Activated CD4-positive, alpha-beta T cell treated with anti-CD3 and anti-CD28 coated beads for 36 hours (primary cell): Measurements from ENCODE around the gene WFDC1. TPM values are rescaled to one million over a fixed set of nuclear protein-coding genes. Genes with fewer than 3 reads are reported as not detected.
"Not testable (repeated sequence)": the region's sequence is repeated elsewhere in the genome, so short reads cannot be mapped to it uniquely, and the experiment has no call there.

ENCODE experiments used
- ATAC-seq: fragments of 200-7000 bp; cut with Tn5 transposase; one replicate; pipeline ENCODE4 v1.10.0; 2021; ENCODE audit warnings: mild to moderate bottlenecking, moderate library complexity
- CTCF ChIA-PET: fragments of 350-600 bp; sonication (Branson Sonifier 250); formaldehyde crosslinking; loops from one replicate; lab custom pipeline; 2021; ENCODE audit warnings: antibody characterized with exemption; lab: Charles Lee
- POLR2A ChIA-PET: fragments of 350-600 bp; sonication (Branson Sonifier 250); formaldehyde crosslinking; loops from one replicate; lab custom pipeline; 2021; ENCODE audit warnings: antibody characterized with exemption, inconsistent platforms; lab: Charles Lee
- DNase-seq: peaks from one replicate; pipeline ENCODE4 v3.0.0-alpha.2; 2020
- H3K27ac Mint-ChIP-seq: one replicate; pipeline ENCODE4 v1.8.0; 2021; ENCODE audit warnings: mixed read lengths
- H3K27me3 Mint-ChIP-seq: one replicate; pipeline ENCODE4 v1.8.0; 2021; ENCODE audit warnings: mixed read lengths
- H3K36me3 Mint-ChIP-seq: one replicate; pipeline ENCODE4 v1.8.0; 2021; ENCODE audit warnings: low read depth, mixed read lengths
- H3K4me1 Mint-ChIP-seq: one replicate; pipeline ENCODE4 v1.8.0; 2021; ENCODE audit warnings: mixed read lengths
- H3K4me3 Mint-ChIP-seq: one replicate; pipeline ENCODE4 v1.8.0; 2021; ENCODE audit warnings: mild to moderate bottlenecking, moderate library complexity, mixed read lengths
- H3K9me3 Mint-ChIP-seq: one replicate; pipeline ENCODE4 v1.8.0; 2021; ENCODE audit warnings: low read depth, mixed read lengths
- intact Hi-C, 2 experiments: fragments of 100-400 bp; cut with DNase I in 1 of 2; cut with micrococcal nuclease in 1 of 2; formaldehyde crosslinking; loops; one replicate each; pipeline versions ENCODE4 v1.14.2 to v1.15.1; 2022 to 2024; cut with DNase I, micrococcal nuclease
- total RNA-seq, 2 experiments: library from RNA; stranded (reverse); gene quantifications; one replicate each; pipeline ENCODE4 v1.2.3, GENCODE V29; 2021

The WFDC1 gene
- total RNA-seq, 2 experiments from 2014 or later, result not detected

DNA sequence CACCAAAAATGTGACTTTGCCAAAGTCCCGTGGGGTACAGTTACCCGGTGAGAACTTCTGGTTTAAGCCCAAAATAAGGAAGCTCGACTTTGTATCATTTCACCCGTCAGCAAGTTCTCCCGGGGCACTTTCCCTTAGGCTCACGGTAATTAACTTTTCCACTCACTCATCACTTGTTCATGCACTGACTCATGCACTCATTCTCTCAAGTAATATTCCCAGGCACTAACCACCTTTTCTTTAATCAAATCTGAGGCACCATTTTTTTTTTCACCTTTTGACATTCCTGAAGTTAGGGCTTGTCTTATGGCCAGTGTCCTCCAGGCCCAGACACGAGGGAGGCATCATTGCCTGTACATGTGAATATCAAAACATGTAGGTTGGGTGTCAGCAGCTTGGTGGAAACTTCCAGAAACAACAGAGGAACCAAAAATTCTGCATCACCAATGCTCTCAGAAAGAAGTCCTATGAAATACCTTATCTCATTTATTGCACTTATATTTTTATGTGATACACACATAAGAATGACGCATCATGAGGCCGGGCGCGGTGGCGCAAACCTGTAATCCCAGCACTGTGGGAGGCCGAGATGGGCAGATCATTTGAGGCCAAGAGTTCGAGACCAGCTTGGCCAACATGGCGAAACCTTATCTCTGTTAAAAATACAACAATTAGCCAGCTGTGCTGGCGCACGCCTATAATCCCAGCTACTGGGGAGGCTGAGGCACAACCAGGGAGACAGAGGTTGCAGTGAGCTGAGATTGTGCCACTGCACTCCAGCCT lies 37.5 kb downstream of the WFDC1 start:
- Mint-ChIP-seq H3K36me3 (no peaks in the 10 kb centered on the region), H3K9me3 (peaks cover 11% of the 10 kb centered on the region), H3K4me1 (no peaks in the 10 kb centered on the region), H3K27ac (no peak overlapping the region), H3K4me3 (no peak overlapping the region), H3K27me3 (peaks cover 5% of the 10 kb centered on the region)
- DNase-seq (no peak), ATAC-seq (no peak)
- ChIA-PET POLR2A (no interaction called here), CTCF (interaction anchor here (0.7 kb wide), 1 partner anchor 43 kb away, joined by 3 read pairs; no protein-coding TSS in a partner anchor)
- intact Hi-C loops, result no loop called here

DNA sequence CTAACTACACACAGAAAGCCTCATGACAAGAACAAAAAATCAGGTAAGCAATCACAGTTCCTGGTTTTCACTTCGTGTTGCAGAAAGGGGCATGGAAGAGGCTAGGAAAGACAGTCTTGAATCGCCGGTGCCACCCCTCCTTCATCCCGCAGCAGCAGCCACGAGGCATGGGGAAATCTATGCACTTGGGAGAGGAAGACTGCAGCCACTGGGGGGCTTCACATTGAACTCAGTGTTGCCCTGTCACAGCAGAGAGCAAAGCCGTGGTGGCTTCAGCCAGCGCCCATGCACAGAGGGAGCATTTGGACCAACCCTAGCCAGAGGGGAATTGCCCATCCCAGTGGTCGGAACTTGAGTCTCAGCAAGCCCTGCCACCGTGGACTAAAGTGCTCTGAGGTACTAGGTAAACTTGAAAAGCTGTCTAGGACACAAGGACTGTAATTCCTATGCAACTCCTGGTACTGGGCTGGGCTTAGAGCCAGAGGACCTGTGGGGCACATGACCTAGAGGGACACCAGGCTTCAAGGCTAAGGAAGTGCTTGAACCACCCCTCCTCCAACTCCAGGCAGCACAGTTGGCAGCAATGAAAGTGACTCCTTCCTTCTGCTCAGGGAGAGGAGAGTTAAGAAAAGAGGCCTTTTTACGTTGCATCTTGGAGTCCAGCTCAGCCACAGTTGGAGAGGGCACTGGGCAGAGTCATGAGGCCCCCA lies 38.5 kb downstream of the WFDC1 start:
- DNase-seq (no peak), ATAC-seq (no peak)
- Mint-ChIP-seq H3K36me3 (no peaks in the 10 kb centered on the region), H3K4me3 (no peak overlapping the region), H3K9me3 (peaks cover 14% of the 10 kb centered on the region), H3K4me1 (no peaks in the 10 kb centered on the region), H3K27ac (no peak overlapping the region), H3K27me3 (peaks cover 5% of the 10 kb centered on the region)
- intact Hi-C loops, result no loop called here
- ChIA-PET CTCF (no interaction called here), POLR2A (no interaction called here)

DNA sequence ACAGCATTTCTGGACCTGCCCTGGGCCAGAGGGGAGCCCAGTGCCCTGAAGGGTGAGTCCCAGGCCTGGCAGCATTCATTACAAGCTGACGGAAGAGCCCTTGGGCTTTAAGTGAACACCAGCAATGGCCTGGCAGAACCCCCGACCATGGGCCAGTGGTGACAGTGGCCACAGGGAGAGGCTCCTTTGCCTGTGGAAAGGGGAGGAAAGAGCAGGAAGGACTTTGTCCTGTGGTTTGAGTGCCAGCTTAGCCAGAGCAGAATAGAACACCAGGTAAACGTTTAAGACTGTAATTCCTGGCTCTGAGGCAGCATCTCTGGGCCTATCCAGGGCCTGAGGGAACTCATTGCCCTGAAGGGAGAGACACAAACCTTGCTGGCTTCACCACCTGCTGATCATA lies 39.4 kb downstream of the WFDC1 start:
- POLR2A ChIA-PET, result no interaction called here
- DNase-seq (no peak), ATAC-seq (no peak)
- Mint-ChIP-seq H3K27me3 (peaks cover 5% of the 10 kb centered on the region), H3K27ac (no peak overlapping the region), H3K9me3 (peaks cover 14% of the 10 kb centered on the region), H3K36me3 (no peaks in the 10 kb centered on the region), H3K4me1 (no peaks in the 10 kb centered on the region), H3K4me3 (no peak overlapping the region)
- CTCF ChIA-PET, result no interaction called here
- intact Hi-C loops, result no loop called here

DNA sequence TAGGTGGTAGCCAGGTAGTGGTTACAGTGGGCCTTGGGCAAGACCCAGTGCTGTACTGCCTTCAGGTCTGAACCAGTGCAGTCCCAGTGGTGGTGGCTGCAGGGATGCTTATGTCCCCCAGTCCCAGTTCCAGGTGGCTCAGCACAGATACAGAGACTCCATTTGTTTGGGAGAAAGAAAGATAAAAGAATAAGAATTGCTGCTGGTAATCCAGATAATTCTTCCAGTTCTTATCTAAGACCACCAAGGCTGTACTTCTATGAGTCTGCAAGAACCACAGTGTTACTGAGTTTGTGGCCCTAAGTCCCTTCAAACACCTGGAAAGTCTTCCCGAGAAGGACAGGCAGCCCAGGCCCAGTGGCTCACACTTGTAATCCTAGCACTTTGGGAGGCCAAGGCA lies 39.8 kb downstream of the WFDC1 start:
- ChIA-PET CTCF (no interaction called here), POLR2A (no interaction called here)
- ATAC-seq (no peak), DNase-seq (no peak)
- intact Hi-C loops, result no loop called here
- Mint-ChIP-seq H3K9me3 (peaks cover 14% of the 10 kb centered on the region), H3K36me3 (no peaks in the 10 kb centered on the region), H3K4me3 (no peak overlapping the region), H3K4me1 (no peaks in the 10 kb centered on the region), H3K27ac (no peak overlapping the region), H3K27me3 (peaks cover 5% of the 10 kb centered on the region)

DNA sequence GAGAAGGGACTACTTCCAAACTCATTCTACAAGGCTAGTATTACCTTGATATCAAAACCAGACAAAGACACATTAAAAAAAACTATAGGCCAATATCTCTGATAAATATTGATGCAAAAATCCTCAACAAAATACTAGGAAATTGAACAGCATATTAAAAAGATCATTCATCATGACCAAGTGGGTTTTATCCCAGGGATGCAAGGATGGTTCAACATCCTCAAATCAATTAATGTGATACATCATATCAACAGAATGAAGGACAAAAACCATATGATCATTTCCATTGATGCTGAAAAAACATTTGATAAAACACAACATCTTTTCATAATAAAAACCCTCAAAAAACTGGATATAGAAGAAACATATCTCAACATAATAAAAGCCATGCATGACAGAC lies 42.6 kb downstream of the WFDC1 start:
- H3K27ac Mint-ChIP-seq, DNase-seq, H3K4me3 Mint-ChIP-seq, ATAC-seq, intact Hi-C loops, H3K27me3 Mint-ChIP-seq, H3K4me1 Mint-ChIP-seq, H3K36me3 Mint-ChIP-seq, CTCF ChIA-PET, POLR2A ChIA-PET: not testable (repeated sequence)
- H3K9me3 Mint-ChIP-seq, result peaks cover 14% of the 10 kb centered on the region

DNA sequence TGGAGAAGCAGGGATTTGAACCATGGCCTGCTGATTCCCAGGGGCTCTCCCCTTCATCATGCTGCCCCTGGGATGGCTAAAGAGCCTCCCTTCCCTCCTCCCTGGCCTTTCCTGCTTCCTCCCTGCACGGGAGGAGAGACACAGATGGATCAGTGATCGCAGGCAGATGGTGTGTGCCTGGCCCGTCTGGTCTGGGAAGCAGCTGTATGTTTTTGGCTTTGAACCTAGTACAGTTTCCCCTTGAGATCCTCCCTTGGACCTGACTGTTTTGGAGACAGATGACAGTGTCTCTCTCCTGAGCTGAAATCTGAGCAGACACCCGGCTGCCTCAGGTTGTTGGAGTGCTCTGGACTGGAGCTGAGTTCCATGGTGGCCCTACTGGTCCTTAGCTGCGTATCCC lies 44.6 kb downstream of the WFDC1 start:
- Mint-ChIP-seq H3K4me1 (no peaks in the 10 kb centered on the region), H3K9me3 (peaks cover 14% of the 10 kb centered on the region), H3K27ac (no peak overlapping the region), H3K4me3 (no peak overlapping the region), H3K27me3 (no peaks in the 10 kb centered on the region), H3K36me3 (no peaks in the 10 kb centered on the region)
- intact Hi-C loops, result no loop called here
- ChIA-PET CTCF (interaction anchor here (0.6 kb wide), 1 partner anchor 228 kb away, joined by 3 read pairs; no protein-coding TSS in a partner anchor), POLR2A (no interaction called here)
- no peak for ATAC-seq
- no peak for DNase-seq

DNA sequence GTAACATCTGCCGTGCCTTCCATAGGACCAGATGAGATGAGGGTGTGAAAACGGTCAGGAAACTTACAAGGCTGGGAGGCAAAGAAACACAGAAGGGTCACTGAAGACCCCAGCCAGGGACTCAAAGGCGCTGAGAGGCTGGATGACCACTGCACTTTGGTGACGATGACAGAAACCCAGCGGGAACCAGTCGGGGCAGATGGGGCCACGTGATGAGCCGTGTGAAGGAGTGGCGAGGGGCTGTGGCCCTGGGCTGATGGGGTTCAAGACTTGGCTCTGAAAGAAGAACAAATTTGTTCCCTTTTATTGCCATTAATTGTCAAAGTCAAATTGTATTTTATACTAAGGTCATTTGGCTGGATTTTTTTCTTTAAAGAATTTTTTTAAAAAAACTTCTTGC lies 45.1 kb downstream of the WFDC1 start:
- Mint-ChIP-seq H3K9me3 (peaks cover 14% of the 10 kb centered on the region), H3K4me1 (no peaks in the 10 kb centered on the region), H3K27me3 (no peaks in the 10 kb centered on the region), H3K4me3 (no peak overlapping the region), H3K36me3 (no peaks in the 10 kb centered on the region), H3K27ac (no peak overlapping the region)
- DNase-seq (no peak), ATAC-seq (no peak)
- ChIA-PET CTCF (no interaction called here), POLR2A (no interaction called here)
- intact Hi-C loops, result no loop called here

DNA sequence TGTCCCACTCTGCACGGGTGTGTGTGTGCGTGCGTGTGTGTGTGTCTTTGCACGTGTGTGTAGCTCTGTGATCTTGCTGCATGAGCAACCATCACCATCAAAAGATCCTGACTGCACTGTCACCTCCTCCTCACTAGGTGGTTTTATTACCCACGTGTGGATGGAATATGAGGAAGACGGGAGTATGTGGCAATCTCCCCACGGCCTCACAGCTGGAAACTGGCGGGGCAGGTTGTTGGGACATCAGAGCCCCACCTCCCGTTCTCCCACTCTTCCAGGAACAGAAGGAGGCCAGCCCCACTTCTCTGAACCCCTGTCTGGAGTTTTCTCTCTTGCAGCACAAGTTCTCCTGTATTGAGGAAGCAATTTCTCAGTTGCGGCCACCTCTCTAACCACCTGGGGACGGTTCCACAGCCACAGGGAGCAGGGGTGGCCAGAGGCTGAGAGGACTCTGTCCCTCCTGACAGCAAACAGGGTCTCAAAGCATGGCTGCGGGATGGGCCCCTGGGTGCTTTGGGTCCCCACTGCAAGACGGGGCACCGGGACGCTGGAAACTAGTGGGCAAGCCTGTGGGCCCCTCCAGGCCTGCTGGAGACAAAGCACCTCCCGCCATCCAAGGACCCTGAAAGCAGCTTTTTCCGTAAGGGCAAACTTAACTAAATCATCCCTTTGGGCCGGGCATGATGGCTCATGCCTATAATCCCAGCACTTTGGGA lies 45.8 kb downstream of the WFDC1 start:
- no peak for ATAC-seq
- ChIA-PET CTCF (no interaction called here), POLR2A (no interaction called here)
- Mint-ChIP-seq H3K4me1 (no peaks in the 10 kb centered on the region), H3K27ac (no peak overlapping the region), H3K27me3 (no peaks in the 10 kb centered on the region), H3K9me3 (peaks cover 9% of the 10 kb centered on the region), H3K36me3 (no peaks in the 10 kb centered on the region), H3K4me3 (no peak overlapping the region)
- no peak for DNase-seq
- intact Hi-C loops, result no loop called here

DNA sequence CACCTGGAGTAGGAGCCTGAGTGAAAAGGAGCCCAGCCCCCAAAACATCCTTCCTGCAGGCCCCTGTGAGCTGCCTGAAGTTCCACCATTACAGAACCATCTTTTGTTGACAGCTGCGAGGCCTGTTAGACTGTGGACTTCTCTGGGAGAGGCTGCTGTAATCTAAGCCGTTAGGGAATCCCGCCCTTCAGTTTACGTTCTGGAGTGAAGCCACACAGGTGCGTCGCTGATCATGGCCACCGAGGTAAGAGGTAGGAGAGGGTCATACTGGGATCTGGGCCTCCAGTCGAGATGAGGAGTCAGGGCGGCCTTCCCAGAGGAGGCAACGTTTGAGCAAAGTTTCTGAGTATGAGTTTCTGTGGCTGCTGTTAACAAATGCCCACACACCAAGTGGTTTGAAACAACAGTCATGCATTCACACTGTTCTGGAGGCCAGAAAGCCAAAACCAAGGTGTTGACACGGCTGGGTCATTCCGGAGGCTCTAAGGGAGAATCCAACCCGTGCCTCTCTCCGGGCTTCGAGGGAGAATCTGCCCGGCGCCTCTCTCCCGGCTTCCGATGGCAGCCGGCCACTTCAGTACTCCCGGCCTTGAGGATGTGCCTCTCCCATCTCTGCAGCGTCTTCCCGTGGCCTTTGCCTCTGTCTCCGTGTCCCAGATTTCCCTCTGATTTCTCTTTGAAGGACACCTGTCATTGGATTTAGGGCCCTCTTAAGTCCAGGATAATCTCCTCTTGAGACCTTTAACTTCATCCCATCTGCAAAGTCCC lies 47.0 kb downstream of the WFDC1 start:
- DNase-seq (no peak), ATAC-seq (no peak)
- intact Hi-C loops, result no loop called here
- Mint-ChIP-seq H3K36me3 (no peaks in the 10 kb centered on the region), H3K27ac (no peak overlapping the region), H3K9me3 (peaks cover 6% of the 10 kb centered on the region), H3K4me1 (no peaks in the 10 kb centered on the region), H3K4me3 (no peak overlapping the region), H3K27me3 (no peaks in the 10 kb centered on the region)
- ChIA-PET CTCF (no interaction called here), POLR2A (no interaction called here)

DNA sequence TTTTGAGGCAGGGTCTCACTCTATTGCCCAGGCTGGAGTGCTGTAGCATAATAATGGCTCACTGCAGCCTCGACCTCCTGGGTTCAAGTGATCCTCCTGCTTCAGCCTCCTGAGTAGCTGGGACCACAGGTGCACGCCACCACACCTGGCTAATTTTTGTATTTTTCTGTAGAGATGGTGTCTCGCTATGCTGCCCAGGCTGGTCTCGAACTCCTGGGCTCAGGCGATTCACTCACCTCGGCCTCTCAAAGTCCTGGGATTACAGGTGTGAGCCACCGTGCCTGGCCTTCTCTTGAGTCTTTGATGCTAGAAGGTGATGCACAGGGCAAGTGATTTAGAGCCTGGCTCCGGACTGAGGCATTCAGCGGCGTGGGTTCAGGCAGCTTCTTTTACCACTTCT lies 49.1 kb downstream of the WFDC1 start:
- H3K4me3 Mint-ChIP-seq, H3K4me1 Mint-ChIP-seq, POLR2A ChIA-PET, intact Hi-C loops, ATAC-seq, H3K27me3 Mint-ChIP-seq, H3K27ac Mint-ChIP-seq, H3K9me3 Mint-ChIP-seq, DNase-seq, H3K36me3 Mint-ChIP-seq: not testable (repeated sequence)
- CTCF ChIA-PET, result interaction anchor here (0.7 kb wide), 1 partner anchor 85 kb away, joined by 6 read pairs; no protein-coding TSS in a partner anchor

DNA sequence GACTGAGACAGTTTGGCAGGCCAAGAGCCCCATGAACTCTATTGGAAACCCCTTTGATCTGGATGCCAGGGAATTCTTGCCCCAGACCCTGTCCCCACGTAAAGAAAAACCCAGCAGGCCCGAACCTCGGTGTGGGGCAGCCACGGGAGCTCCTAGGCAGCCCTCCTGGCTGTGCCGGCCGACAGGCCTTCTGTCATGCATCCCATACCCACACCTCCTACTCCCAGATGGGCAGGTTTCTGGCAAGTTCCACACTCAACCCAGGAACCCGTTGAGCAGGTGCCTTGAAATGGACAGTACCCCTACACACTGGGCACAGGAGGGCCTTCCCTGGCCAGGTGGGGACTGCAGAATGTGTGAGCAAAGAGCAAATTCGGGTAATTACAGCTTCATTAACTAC lies 50.1 kb downstream of the WFDC1 start:
- DNase-seq (no peak), ATAC-seq (no peak)
- Mint-ChIP-seq H3K9me3 (no peaks in the 10 kb centered on the region), H3K27ac (no peak overlapping the region), H3K4me3 (no peak overlapping the region), H3K4me1 (no peaks in the 10 kb centered on the region), H3K27me3 (no peaks in the 10 kb centered on the region), H3K36me3 (no peaks in the 10 kb centered on the region)
- intact Hi-C loops, result no loop called here
- ChIA-PET CTCF (no interaction called here), POLR2A (no interaction called here)
